HG03571 (cell line): ENCODE data around the gene MICAL1.

Source experiments
- ATAC-seq: cut with Tn5 transposase; IDR thresholded peaks from one replicate; pipeline ENCODE4 v1.9.1; 2021; ENCODE audit not compliant: unreplicated experiment

Gene MICAL1, protein sequence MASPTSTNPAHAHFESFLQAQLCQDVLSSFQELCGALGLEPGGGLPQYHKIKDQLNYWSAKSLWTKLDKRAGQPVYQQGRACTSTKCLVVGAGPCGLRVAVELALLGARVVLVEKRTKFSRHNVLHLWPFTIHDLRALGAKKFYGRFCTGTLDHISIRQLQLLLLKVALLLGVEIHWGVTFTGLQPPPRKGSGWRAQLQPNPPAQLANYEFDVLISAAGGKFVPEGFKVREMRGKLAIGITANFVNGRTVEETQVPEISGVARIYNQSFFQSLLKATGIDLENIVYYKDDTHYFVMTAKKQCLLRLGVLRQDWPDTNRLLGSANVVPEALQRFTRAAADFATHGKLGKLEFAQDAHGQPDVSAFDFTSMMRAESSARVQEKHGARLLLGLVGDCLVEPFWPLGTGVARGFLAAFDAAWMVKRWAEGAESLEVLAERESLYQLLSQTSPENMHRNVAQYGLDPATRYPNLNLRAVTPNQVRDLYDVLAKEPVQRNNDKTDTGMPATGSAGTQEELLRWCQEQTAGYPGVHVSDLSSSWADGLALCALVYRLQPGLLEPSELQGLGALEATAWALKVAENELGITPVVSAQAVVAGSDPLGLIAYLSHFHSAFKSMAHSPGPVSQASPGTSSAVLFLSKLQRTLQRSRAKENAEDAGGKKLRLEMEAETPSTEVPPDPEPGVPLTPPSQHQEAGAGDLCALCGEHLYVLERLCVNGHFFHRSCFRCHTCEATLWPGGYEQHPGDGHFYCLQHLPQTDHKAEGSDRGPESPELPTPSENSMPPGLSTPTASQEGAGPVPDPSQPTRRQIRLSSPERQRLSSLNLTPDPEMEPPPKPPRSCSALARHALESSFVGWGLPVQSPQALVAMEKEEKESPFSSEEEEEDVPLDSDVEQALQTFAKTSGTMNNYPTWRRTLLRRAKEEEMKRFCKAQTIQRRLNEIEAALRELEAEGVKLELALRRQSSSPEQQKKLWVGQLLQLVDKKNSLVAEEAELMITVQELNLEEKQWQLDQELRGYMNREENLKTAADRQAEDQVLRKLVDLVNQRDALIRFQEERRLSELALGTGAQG

DNA sequence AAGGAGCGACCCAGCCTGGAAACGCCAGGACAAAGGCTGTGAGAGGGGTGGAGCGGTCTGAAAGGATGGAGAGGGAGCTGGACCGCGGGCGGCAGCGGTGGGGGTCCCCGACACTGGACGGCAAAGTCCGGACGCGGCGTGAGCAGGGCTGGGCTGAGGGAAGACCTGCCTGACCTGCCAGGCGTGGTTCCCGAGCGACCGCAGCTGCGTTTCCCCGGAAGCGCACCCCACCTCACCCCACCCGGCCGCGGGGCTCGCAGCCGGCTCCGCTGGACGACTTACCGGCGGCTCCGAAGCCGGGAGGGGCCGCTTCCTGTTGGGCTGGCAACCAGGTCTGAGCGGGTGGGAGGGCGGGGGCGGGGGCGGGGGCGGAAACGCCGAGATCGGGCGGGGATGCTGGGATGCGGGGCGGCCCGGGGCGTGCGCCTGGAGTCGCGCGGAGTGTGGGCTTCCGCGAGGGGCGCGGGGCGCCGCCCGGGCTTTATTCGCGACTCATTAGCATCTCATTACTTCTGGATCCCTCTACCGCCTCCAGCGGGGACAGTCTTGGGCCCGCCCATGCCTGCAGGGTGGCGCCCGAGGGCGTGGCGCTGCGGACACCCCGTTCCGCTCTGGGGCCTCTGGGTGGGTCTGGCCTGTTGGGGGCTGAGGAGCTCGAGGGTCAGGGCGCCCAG is at the start of gene MICAL1:
TSS of gene MICAL1 (minus strand) at position 336 of the 674 bp plus-strand sequence. CDS start 1,576 bp downstream, outside the sequence.
- peak; percentile 54 for ATAC-seq

DNA sequence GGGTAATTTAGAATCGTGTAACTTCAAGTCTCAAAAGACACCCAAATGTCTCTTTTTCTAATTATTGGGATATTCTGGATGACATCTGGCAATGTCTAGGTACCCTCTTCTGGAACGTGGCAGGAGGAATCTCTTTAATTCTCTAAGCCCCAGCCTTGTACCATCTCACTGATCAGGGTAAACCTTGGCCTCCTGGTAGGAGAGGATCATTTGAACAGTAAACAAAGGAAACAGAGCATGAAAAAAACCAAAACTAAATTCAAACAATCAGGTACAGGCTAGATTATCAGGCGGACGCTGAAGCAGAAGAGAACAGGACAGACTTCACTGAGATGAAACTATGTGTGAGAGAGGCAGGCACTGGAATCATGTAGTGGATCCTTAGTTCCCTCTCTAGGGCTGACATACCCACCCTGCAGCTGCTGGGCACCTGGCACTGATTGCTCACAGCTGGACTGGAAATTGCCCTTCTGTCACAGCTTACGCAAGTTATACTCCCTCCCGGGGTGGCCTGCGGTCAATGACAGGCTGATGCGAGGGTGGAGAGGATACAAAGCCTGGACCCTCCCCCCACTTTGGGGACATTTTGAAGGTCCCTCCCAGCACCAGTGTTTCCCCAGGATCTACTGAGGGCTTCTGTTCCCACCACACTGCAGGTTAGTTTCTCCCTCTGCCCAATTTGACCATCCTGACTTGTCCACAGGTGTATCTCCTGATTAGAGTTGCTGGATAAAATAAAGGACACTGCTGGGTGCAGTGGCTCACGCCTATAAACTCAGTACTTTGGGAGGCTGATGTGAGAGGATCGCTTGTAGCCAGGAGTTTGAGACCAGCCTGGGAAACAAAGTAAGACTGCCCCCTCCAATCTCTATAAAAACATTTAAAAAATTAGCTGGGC is 48.0 kb upstream of the MICAL1 start:
- ATAC-seq: no peak

GRCh38 chr6:109498936-109499335 is 43.4 kb upstream of the MICAL1 start:
- ATAC-seq: no peak

DNA sequence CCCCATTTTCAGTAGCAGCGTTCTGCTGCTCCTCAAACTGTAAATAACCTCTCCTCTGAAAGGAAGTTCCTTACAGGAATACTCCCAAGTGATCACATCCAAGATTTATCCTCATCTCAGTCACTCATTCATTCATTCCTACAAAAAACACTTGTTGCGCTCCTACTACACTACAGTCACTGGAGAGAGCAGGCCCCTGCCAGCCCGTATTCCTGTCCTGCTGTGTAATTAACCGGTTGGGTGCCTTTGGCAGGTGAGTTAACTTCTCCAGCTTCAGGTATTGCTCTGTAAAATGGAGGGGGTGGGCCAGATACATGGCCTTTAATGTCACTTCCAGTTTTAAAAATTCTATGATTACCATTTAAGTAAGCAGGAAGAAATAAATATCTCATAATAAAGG is 42.5 kb upstream of the MICAL1 start:
- no peak for ATAC-seq

GRCh38 chr6:109496036-109496772 is 40.6 kb upstream of the MICAL1 start:
- no peak for ATAC-seq

DNA sequence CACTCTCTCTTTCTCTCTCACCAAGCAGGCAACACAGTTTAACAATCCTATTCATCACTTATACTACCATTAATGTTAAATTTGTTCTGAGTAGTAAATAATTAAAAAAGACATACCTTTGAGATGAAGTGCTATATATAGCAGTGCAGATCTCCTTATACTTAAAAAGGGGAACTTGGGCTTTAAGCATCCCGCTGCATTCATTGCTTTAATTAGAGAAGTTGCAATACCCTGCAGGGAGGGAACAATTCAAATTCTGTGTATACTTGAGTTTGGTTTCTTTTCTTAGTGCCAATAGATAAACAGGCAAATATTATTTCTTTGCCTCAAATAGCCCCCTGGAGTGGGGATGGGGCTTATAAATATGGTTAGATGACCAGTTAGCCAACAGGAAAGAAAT is 38.3 kb upstream of the MICAL1 start:
- ATAC-seq: no peak

DNA sequence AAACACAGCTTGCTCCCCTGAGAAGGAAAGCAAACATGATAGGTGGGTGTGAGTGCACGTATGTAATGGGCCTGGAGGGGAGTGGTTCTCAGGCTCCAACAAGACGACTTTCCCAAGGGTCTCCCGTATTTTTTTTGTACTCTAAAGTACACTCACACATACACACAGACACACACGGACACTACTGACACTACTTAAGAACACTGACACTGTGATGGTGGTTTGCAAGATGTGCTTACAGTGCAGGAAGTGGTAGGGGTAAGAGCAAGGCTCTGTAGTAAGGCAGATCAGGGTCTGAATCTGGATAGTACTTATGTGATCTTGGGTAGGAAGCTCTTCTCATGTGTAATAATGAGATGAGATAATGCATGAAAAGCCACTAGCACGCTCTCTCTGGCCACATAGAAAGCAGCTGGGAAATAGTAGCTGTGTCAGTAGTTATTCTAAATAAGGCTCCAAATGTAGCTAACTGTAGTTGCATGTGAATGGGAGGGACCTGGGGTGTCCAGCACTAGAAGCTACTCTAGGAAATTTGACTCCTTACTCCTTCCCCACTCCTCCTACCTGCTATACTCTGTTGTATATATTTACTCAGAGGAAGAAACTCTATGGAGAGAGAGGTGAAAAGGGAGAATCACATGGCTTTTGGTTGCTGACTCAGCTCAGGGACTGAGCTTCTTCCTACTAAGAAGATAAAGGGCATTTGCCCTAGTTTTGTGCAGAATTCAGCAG is 35.8 kb upstream of the MICAL1 start:
- ATAC-seq: no peak

DNA sequence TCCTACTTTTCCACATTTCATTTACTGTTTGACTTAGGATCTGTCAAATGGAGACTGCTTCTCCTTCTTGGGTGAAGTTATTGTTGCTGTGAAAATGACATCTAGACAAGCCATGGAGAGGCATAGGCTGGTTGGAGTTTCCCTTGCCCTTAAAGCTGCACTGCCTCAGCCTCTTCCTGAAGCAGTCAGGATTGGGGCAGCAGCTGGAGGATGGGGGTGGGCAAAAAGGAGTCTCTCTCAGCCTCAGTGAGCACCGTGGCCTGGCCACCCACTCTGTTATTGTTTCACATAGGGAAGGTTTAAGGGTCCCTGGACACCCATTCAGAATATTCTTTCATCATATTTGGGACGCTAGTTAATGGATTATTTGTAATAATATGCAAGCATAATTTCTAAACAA is 35.1 kb upstream of the MICAL1 start:
- no peak for ATAC-seq

GRCh38 chr6:109488001-109488400 is 32.4 kb upstream of the MICAL1 start:
- no peak for ATAC-seq

GRCh38 chr6:109486068-109486467 is 30.5 kb upstream of the MICAL1 start:
- ATAC-seq: no peak

DNA sequence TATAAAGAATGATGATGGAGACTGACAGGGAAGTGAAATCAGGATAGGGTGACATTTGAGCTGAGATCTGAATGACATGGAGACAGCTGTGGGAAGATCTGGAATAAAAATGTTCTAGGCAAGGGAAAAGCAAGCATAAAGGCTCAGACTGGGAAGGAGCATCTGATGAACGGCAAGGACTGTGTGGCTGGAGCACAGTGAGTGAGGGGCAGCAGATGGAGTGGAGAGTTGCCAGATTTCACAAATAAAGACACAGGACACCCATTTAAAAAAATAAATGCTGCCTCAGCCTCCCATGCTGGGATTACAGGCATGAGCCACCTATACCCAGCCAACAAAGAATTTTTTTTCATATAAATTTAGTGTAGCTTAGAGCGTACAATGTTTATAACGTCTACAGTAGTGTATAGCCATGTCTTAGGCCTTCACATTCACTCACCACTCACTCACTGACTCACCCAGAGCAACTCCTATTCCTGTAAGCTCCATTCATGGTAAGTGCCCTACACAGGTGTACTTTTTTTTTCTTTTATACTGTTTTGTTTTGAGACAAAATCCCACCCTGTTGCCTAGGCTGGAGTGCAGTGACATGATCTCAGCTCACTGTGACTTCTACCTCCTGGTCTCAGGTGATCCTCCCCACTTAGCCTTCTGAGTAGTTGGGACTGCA is 29.8 kb upstream of the MICAL1 start:
- ATAC-seq: no peak

GRCh38 chr6:109484122-109484521 is 28.6 kb upstream of the MICAL1 start:
- ATAC-seq: no peak

DNA sequence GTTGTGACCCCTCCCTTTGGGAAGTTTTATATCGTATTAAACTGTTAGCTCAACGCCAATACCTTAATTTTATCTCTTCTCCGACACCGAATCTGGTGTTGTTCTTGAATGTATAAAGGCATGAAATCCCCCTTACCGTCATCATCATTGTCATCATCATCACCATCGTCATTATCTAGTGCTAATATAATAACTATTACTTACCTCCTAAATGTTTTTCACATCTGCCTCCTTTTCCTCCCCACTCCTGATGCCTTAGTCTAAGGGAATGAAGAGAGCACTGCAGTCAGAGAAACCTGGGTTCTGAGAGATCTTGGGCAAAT is 28.1 kb upstream of the MICAL1 start:
- no peak for ATAC-seq

- ATAC-seq: peak; percentile 80
Observed at GRCh38 chr6:109482905-109483734, 27.5 kb upstream of the MICAL1 start, which contains the start of gene ZBTB24. Gene ZBTB24 (minus strand): TSS chr6:109483219. CDS start chr6:109482026, 1,193 bp downstream.

- no peak for ATAC-seq
Observed at GRCh38 chr6:109480993-109481480, 25.5 kb upstream of the MICAL1 start.

DNA sequence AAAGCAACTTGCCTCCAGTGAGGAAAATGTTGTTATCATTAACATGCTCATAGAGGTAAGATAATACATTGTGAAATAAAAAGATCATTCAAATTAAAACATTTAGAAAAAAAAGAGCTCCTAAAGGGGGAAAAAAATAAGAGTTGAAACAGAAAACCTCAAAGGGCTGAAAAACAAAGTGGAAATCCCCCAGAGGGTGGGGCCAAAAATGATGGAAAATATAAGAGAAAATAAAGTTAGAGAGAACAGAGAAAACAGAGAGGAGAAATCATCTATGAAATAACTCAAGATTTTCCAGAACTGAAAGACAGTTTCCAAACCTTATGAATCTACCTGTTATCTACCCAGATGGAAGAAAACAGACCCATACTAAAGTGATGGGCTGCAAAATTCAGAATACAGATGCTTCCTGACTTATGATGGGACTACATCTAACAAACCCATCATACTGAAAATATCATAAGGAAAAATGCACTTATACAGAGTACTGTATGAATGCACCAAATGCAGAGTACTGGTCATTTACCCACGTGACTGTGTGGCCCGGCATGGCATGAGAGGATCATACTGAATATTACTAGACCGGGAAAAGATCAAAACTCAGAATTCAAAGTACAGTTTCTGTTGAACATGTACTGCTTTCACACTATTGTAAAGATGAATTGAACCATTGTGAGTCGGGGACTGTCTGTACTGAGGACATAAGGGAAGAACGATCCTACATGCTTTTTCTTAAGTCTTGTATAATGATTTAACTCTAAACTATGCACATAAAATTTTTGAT is 23.5 kb upstream of the MICAL1 start:
- ATAC-seq: no peak
